OCI-LY1 (cell line): Measurements from ENCODE around the gene RPL13.

Experiments
- EZH2 ChIP-seq: fragments of 200-600 bp; sonication (generic), shearing (Covaris generic); IDR thresholded peaks from 2 replicates; pipeline ENCODE4 v1.8.0; 2017; ENCODE audit warnings: borderline replicate concordance, mixed run types, mild to moderate bottlenecking, antibody characterized with exemption, low read length, moderate library complexity, mixed read lengths
- TF ChIP-seq, protein P1 (sequence below): fragments of 200-600 bp; sonication (generic), shearing (Covaris generic); IDR thresholded peaks from 2 replicates; pipeline ENCODE4 v1.5.1; 2017; ENCODE audit warnings: mild to moderate bottlenecking, antibody characterized with exemption, low read length, moderate library complexity, mixed read lengths

DNA sequence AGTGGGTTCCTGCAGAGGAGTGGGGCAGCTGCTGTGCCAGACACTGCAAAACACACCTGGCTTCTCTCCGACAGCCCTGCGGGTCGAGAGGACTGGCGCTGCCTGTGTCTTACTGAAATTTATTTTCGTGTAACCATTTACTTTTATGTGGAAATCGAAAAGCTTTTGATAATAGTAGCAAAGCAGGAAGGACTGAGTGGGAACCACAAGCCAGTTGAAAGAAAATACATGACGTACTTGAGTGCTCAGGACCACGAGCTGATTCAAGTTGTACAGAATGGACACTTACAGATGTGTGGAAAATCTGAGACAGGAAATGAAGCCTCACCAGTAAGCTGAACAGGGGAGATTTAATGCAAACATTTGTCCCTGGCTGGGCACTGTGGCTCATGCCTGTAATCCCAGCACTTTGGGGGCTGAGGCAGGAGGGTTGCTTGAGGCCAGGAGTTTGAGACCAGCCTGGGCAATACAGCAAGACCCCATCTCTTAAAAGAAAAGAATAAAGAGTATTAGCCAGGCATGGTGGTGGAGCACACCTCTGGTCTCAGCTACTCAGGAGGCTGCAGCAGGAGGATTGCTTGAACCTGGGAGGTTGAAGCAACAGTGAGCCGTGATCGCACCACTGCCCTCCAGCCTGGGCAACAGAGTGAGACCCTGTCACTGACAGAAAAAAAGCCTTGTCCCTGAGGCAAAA lies 11.3 kb upstream of the RPL13 start:
- TF ChIP-seq, protein P1, sequence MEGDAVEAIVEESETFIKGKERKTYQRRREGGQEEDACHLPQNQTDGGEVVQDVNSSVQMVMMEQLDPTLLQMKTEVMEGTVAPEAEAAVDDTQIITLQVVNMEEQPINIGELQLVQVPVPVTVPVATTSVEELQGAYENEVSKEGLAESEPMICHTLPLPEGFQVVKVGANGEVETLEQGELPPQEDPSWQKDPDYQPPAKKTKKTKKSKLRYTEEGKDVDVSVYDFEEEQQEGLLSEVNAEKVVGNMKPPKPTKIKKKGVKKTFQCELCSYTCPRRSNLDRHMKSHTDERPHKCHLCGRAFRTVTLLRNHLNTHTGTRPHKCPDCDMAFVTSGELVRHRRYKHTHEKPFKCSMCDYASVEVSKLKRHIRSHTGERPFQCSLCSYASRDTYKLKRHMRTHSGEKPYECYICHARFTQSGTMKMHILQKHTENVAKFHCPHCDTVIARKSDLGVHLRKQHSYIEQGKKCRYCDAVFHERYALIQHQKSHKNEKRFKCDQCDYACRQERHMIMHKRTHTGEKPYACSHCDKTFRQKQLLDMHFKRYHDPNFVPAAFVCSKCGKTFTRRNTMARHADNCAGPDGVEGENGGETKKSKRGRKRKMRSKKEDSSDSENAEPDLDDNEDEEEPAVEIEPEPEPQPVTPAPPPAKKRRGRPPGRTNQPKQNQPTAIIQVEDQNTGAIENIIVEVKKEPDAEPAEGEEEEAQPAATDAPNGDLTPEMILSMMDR: no peak
- no peak for TF ChIP-seq EZH2
